ENCODE data around the gene BCLAF1.

Gene BCLAF1

GRCh38 chr6:136289579-136290409 is at the start of gene BCLAF1:
TSS of gene BCLAF1 (minus strand) at chr6:136289846. CDS start at chr6:136279866, 9,980 bp downstream.
- DNase-seq (ENCODE audit: low spot score), result peak; percentile 100

GRCh38 chr6:136338486-136338885 is 48.8 kb upstream of the BCLAF1 start:
- DNase-seq (ENCODE audit: low spot score), result no peak

- no peak for DNase-seq (ENCODE audit: low spot score)
These were observed 48.0 kb upstream of the BCLAF1 start for GRCh38 chr6:136337606-136338005.

- DNase-seq (ENCODE audit: low spot score), result no peak
These were observed 47.5 kb upstream of the BCLAF1 start for GRCh38 chr6:136337121-136337520.

- DNase-seq (ENCODE audit: low spot score), result no peak
These were observed 46.2 kb upstream of the BCLAF1 start for GRCh38 chr6:136335736-136336363.

GRCh38 chr6:136334853-136335252 is 45.2 kb upstream of the BCLAF1 start:
- no peak for DNase-seq (ENCODE audit: low spot score)

GRCh38 chr6:136334465-136334846 is 44.8 kb upstream of the BCLAF1 start:
- DNase-seq (ENCODE audit: low spot score), result no peak

GRCh38 chr6:136333824-136334464 is 44.3 kb upstream of the BCLAF1 start:
- DNase-seq (ENCODE audit: low spot score), result no peak

GRCh38 chr6:136331461-136331860 is 41.8 kb upstream of the BCLAF1 start:
- no peak for DNase-seq (ENCODE audit: low spot score)

GRCh38 chr6:136330634-136331033 is 41.0 kb upstream of the BCLAF1 start:
- DNase-seq (ENCODE audit: low spot score), result no peak

- DNase-seq (ENCODE audit: low spot score), result peak; percentile 83
These were observed 36.5 kb upstream of the BCLAF1 start for GRCh38 chr6:136326038-136326553.

- DNase-seq (ENCODE audit: low spot score), result no peak
These were observed 35.2 kb upstream of the BCLAF1 start for GRCh38 chr6:136324686-136325380.

GRCh38 chr6:136323431-136324112 is 33.9 kb upstream of the BCLAF1 start:
- DNase-seq (ENCODE audit: low spot score), result no peak

- no peak for DNase-seq (ENCODE audit: low spot score)
These were observed 30.1 kb upstream of the BCLAF1 start for GRCh38 chr6:136319732-136320131.

GRCh38 chr6:136318676-136319075 is 29.0 kb upstream of the BCLAF1 start:
- DNase-seq (ENCODE audit: low spot score), result no peak

- DNase-seq (ENCODE audit: low spot score), result no peak
These were observed 28.3 kb upstream of the BCLAF1 start for GRCh38 chr6:136317971-136318370.

GRCh38 chr6:136317021-136317694 is 27.5 kb upstream of the BCLAF1 start:
- peak; percentile 65 for DNase-seq (ENCODE audit: low spot score)

GRCh38 chr6:136315594-136315993 is 25.9 kb upstream of the BCLAF1 start:
- DNase-seq (ENCODE audit: low spot score), result no peak

GRCh38 chr6:136312975-136313374 is 23.3 kb upstream of the BCLAF1 start:
- peak; percentile 49 for DNase-seq (ENCODE audit: low spot score)

GRCh38 chr6:136309729-136310311 is 20.2 kb upstream of the BCLAF1 start:
- no peak for DNase-seq (ENCODE audit: low spot score)

GRCh38 chr6:136309171-136309570 is 19.5 kb upstream of the BCLAF1 start:
- DNase-seq (ENCODE audit: low spot score), result no peak
